AG10803 (cell line): ENCODE results near the gene KRT33B.
A peak's percentile ranks its signal among the peaks of the same experiment; 100 is the strongest.

Experiments used
- DNase-seq: peaks from one replicate; pipeline ENCODE4 v3.0.0; 2010; ENCODE audit warnings: low read depth
- H3K4me3 ChIP-seq: 2 replicates; pipeline ENCODE4 v1.5.1; 2011; ENCODE audit warnings: mild to moderate bottlenecking, low read length, control low read depth
- CTCF ChIP-seq: conservative IDR thresholded peaks from 2 replicates; pipeline ENCODE4 v1.5.1; 2011; ENCODE audit warnings: mild to moderate bottlenecking, low read length, control low read depth, inconsistent platforms

Gene KRT33B

GRCh38 chr17:41345992-41346391, 23.6 kb downstream of the KRT33B start:
- H3K4me3 ChIP-seq: no peak overlapping the region
- no peak for TF ChIP-seq CTCF
- no peak for DNase-seq

GRCh38 chr17:41343029-41343428, 26.6 kb downstream of the KRT33B start:
- DNase-seq: no peak
- H3K4me3 ChIP-seq: no peak overlapping the region
- no peak for TF ChIP-seq CTCF

GRCh38 chr17:41340934-41341861, 28.4 kb downstream of the KRT33B start:
- no peak for TF ChIP-seq CTCF
- no peak overlapping the region for H3K4me3 ChIP-seq
- DNase-seq: no peak

- no peak overlapping the region for H3K4me3 ChIP-seq
- no peak for DNase-seq
- TF ChIP-seq CTCF: no peak
Observed at GRCh38 chr17:41340494-41340893, 29.1 kb downstream of the KRT33B start.

- no peak for DNase-seq
- no peak overlapping the region for H3K4me3 ChIP-seq
- no peak for TF ChIP-seq CTCF
Observed at GRCh38 chr17:41339571-41340172, 29.9 kb downstream of the KRT33B start.

- no peak for TF ChIP-seq CTCF
- no peak overlapping the region for H3K4me3 ChIP-seq
- peak; percentile 72 for DNase-seq
Observed at GRCh38 chr17:41338961-41339485, 30.6 kb downstream of the KRT33B start.

- no peak overlapping the region for H3K4me3 ChIP-seq
- DNase-seq: no peak
- TF ChIP-seq CTCF: no peak
Observed at GRCh38 chr17:41335747-41336146, 33.9 kb downstream of the KRT33B start.
